ENCODE measurements around the gene NFATC1.

NFATC1 gene

DNA sequence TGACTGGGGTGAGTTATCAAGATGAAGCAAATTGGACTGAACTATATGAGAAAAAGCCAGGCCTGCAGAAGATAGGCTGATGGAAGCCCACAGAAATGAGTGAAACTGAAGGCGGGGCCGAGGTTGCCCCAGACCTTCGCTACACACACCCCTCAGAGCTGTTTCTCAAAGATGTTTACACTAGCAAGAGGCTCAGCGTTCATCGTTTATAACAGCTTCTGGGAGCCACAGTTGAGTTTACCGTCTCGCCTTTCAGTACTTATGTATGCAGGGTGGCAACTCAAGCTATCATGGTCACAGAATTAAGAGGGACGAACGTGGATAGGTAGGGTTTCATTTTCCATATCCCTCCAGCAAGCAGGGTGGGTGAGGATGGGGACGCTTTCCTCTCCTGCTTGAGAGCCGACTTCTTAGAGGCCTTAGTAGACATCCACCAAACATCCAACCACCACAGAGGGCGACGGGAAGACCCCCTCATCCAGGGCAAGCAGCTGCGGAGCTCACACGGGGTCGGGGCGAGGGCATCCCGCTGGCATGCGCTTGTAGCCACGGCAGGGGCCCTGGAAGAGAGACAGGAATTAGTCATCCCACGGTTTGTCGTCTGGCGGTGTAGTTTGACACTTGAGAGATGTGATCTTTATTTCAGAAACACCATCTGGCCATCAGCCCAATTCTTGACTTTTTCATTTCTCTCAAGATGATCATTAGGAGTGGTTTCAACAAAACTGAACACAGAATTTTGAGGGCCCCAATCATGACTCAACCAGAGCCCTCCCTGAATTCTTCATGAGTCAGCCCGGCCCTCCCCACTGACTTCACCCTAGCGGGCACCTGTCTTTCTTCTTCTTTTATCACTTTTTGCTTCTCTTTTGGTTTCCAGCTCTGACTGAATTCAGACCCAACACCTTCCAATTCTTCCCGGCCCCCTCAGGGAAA lies 174.8 kb downstream of the NFATC1 start:
- no peak for DNase-seq (ENCODE audit: low read depth in 2 of 2, low spot score in 1 of 2)

DNA sequence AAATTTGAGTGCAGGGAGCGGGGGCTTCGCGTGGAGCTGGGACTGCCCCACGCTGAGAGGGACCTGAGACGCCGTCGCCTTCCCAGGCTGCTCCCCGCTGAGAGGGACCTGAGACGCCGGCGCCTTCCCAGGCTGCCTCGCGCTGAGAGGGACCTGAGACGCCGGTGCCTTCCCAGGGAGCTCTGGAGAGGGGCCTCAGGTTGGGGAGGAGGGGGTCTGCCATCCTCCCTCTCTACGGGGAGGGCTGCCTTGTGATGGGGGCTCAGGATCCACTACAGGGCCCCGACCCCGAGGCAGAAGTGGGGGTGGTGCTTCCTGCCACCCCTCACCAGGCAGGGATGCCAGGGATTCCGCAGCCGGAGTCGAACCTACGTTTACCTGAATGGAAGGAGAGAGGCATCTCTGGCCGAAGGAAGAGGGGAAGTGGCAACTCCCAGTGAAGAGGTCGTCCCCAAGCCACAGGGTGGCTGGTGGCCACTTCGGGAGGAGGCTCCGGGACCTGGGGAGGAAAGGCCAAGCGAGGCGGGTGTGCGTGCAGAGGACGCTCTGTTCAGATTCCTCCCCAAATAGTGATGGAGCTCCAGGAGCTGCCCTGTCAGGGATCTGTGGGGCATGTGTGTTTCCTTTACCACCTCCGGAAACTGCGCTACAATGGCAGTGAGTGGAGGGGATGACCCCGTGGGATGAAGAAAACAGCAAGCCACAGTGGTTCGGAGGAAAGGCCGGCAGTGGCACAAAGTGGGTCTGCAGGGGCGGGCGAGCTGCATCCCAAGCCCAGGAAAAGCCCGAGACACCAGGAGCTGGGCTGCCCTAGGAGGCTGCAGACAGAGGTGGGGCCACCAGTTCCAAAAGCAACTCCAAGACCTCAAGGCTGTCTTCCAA lies 175.7 kb downstream of the NFATC1 start:
- DNase-seq (ENCODE audit: low read depth in 2 of 2, low spot score in 1 of 2): no peak

DNA sequence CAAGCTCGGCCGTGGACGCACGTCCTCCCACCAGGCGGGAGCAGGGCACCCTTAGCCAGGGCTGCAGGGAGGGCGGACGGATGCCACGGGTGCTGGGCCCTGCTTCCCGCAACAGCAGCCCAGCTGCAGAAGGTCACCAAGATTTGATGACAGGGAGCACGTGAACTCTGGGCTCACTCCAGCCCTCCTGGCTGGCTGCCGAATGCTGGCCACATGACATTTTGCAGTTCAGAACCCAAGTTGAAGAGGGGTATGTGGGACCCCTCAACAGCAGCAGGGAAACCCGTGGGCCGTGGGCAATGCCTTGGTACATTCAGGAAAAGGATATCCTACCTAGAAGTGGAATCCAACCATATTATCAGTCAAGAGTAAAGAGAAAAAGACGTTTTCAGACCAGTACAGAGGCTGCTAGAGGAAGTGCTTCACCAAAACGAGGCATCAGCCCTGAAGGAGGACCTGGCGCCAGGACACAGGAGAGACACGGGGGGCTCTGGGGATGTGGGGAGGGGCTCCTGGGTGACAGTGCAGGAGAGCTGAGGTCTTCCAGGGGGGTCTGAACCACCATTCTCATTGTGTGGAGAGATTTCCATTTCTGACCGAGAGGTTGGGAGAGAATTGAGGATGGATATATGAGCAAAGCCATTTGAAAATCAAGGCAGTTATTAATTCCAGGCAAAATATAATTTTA lies 176.5 kb downstream of the NFATC1 start:
- no peak for DNase-seq (ENCODE audit: low read depth in 2 of 2, low spot score in 1 of 2)

- DNase-seq (ENCODE audit: low read depth in 2 of 2, low spot score in 1 of 2): no peak
Observed at GRCh38 chr18:79572848-79573451, 177.2 kb downstream of the NFATC1 start.

- DNase-seq (ENCODE audit: low read depth in 2 of 2, low spot score in 1 of 2): no peak
Observed at GRCh38 chr18:79573921-79574491, 178.3 kb downstream of the NFATC1 start.

DNA sequence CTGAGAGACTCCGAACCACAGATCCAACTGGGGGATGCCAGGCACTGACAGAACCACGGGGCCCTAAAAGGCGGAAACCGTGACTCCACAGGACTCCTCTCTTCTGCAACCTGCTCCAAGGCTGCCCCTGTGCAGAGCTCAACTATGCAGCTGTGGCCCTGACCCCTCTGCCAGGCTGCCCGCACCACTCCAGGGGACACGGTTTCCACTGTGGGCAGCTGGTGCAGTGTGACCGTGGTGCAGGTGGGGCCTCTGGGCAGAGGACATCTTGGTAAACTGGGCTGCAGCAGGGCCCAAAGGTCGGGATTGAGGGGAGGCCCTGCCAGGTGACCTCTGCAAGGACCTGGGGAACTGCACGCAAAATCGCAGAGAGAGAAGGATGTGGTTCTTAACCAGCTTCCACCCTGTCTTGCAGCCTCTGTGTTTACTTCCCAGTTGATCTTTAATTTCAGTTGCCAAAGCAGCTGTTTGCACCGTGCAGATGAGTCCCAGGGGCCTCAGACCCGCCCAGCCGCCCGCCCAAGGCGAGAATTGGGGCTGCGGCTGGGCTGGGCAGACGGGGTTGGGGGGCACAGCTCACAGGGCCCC lies 179.3 kb downstream of the NFATC1 start:
- no peak for DNase-seq (ENCODE audit: low read depth in 2 of 2, low spot score in 1 of 2)

- DNase-seq (ENCODE audit: low read depth in 2 of 2, low spot score in 1 of 2): no peak
Observed at GRCh38 chr18:79575891-79576685, 180.4 kb downstream of the NFATC1 start.

DNA sequence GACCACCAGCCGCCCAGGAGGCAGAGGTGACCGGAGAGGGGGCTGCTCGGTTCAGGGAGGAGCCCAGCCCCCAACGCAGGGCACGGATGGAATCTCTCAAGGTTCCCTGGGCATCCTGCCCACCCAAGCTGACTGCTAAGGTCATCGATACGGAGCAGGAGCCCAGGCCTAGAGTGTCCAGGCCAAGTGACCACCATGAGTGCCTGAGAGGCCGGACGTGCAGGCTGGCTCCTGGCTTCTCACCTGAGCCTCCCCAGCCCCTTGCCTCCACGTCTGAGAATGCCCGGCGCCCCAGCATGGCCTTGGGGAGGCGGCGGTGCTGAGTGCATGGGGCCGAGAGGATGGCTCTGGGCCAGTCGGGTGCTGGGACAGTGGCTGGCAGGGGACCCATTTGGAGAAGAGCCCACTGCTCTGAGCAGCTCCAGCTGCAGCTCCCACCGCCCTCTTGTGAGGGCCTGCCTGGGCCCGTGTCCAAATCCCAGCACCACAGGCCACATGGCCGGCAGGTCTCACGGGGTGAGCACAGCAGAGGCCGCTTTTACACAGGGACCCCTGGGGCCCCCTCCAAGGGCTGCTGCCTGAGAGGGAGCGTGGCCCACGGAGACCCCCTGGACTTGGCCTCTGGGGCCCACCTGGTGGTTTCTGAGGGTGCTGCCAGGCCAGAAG lies 181.1 kb downstream of the NFATC1 start:
- no peak for DNase-seq (ENCODE audit: low read depth in 2 of 2, low spot score in 1 of 2)

- no peak for DNase-seq (ENCODE audit: low read depth in 2 of 2, low spot score in 1 of 2)
Observed at GRCh38 chr18:79577451-79578395, 182.0 kb downstream of the NFATC1 start.

DNA sequence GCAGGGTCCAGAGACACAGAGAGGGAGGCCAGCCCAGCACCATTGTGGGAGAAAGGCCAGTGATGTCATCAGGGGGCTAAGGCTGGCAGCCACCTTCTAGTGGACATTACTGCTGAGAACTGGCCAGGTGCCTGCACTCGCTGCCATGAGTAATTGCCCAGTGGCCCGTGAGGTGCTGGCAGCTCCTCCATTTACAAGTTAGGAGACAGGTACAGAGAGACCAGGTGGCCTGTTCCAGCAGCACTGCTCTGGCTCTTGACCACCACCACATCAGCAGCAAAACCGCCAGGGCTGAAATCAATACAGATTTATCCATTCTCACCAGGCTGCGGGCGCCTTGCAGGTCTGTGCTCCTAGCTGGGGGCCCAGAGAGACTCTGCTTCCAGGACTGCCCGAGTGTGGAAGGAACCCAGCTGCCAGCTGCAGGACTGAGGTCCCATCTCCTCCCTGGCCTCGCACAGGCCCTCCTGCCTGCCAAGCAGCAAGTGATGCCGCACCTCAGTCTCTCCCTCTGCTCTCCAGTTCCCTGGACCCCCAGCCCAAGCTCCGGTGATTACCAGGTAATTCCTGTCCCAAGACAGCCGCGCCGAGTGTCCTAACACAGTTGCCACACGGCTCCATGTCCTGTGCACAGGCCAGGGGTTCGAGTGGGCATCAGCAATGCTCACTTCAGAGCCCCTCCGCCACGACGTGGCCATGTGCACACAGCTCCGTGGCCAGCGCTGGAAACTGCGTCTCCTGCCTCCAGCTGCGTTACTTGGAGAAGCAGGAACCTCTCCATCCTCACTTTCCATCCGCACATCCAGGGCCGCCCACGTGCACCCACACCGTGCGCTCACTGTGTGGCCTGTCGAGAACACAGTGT lies 182.9 kb downstream of the NFATC1 start:
- DNase-seq (ENCODE audit: low read depth in 2 of 2, low spot score in 1 of 2): no peak

Measured in stimulated activated CD8-positive, alpha-beta memory T cell treated with anti-CD3 and anti-CD28 coated beads, Interleukin-4, amount 100 ng/mL, for 1 hour (primary cell).